ENCODE data around the gene TP53I11. TPM values are rescaled to one million over a fixed set of nuclear protein-coding genes. Genes with fewer than 3 reads are reported as not detected.

Gene TP53I11
- total RNA-seq, 1 donor from 2014 or later, result 149 TPM

GRCh38 chr11:44989831-44990566, 39.3 kb upstream of the TP53I11 start:
- no peak for DNase-seq (ENCODE audit: low spot score)
- Mint-ChIP-seq H3K27ac (ENCODE audit: unreplicated experiment) (no peak overlapping the region), H3K4me1 (ENCODE audit: unreplicated experiment) (peaks cover 43% of the 10 kb centered on the region), H3K9me3 (ENCODE audit: unreplicated experiment) (no peaks in the 10 kb centered on the region), H3K27me3 (ENCODE audit: unreplicated experiment) (peaks cover 8% of the 10 kb centered on the region), H3K36me3 (ENCODE audit: low read depth, unreplicated experiment) (no peaks in the 10 kb centered on the region), H3K4me3 (ENCODE audit: unreplicated experiment) (no peak overlapping the region)
- no peak for TF ChIP-seq CTCF (IDR thresholded peaks at IDR 0.05; ENCODE audit: unreplicated experiment)

- H3K9me3 Mint-ChIP-seq (ENCODE audit: unreplicated experiment), result no peaks in the 10 kb centered on the region
- H3K4me3 Mint-ChIP-seq (ENCODE audit: unreplicated experiment), result no peak overlapping the region
- H3K27me3 Mint-ChIP-seq (ENCODE audit: unreplicated experiment), result peaks cover 5% of the 10 kb centered on the region
- H3K4me1 Mint-ChIP-seq (ENCODE audit: unreplicated experiment), result peaks cover 37% of the 10 kb centered on the region
- no peak overlapping the region for H3K27ac Mint-ChIP-seq (ENCODE audit: unreplicated experiment)
- no peak for DNase-seq (ENCODE audit: low spot score)
- H3K36me3 Mint-ChIP-seq (ENCODE audit: low read depth, unreplicated experiment), result no peaks in the 10 kb centered on the region
- TF ChIP-seq CTCF (IDR thresholded peaks at IDR 0.05; ENCODE audit: unreplicated experiment), result no peak
Measured at GRCh38 chr11:44988981-44989635, 38.4 kb upstream of the TP53I11 start.

- H3K27me3 Mint-ChIP-seq (ENCODE audit: unreplicated experiment), result peaks cover 2% of the 10 kb centered on the region
- no peak overlapping the region for H3K27ac Mint-ChIP-seq (ENCODE audit: unreplicated experiment)
Measured at GRCh38 chr11:44988111-44988510, 37.4 kb upstream of the TP53I11 start.

GRCh38 chr11:44987506-44987905, 36.8 kb upstream of the TP53I11 start:
- Mint-ChIP-seq H3K4me3 (ENCODE audit: unreplicated experiment) (no peak overlapping the region), H3K4me1 (ENCODE audit: unreplicated experiment) (peaks cover 38% of the 10 kb centered on the region), H3K27ac (ENCODE audit: unreplicated experiment) (no peak overlapping the region), H3K27me3 (ENCODE audit: unreplicated experiment) (peaks cover 2% of the 10 kb centered on the region), H3K9me3 (ENCODE audit: unreplicated experiment) (no peaks in the 10 kb centered on the region), H3K36me3 (ENCODE audit: low read depth, unreplicated experiment) (no peaks in the 10 kb centered on the region)
- DNase-seq (ENCODE audit: low spot score), result no peak
- no peak for TF ChIP-seq CTCF (IDR thresholded peaks at IDR 0.05; ENCODE audit: unreplicated experiment)

More at GRCh38 chr11:44988111-44988510, 37.4 kb upstream of the TP53I11 start:
- no peaks in the 10 kb centered on the region for H3K36me3 Mint-ChIP-seq (ENCODE audit: low read depth, unreplicated experiment)
- DNase-seq (ENCODE audit: low spot score), result no peak
- H3K9me3 Mint-ChIP-seq (ENCODE audit: unreplicated experiment), result no peaks in the 10 kb centered on the region
- TF ChIP-seq CTCF (IDR thresholded peaks at IDR 0.05; ENCODE audit: unreplicated experiment), result no peak
- peaks cover 35% of the 10 kb centered on the region for H3K4me1 Mint-ChIP-seq (ENCODE audit: unreplicated experiment)
- no peak overlapping the region for H3K4me3 Mint-ChIP-seq (ENCODE audit: unreplicated experiment)

GRCh38 chr11:44986315-44986714, 35.6 kb upstream of the TP53I11 start:
- TF ChIP-seq CTCF (IDR thresholded peaks at IDR 0.05; ENCODE audit: unreplicated experiment), result no peak

More at GRCh38 chr11:44986315-44986714, 35.6 kb upstream of the TP53I11 start:
- Mint-ChIP-seq H3K36me3 (ENCODE audit: low read depth, unreplicated experiment) (peaks cover 4% of the 10 kb centered on the region), H3K4me1 (ENCODE audit: unreplicated experiment) (peaks cover 47% of the 10 kb centered on the region), H3K27me3 (ENCODE audit: unreplicated experiment) (peaks cover 2% of the 10 kb centered on the region), H3K4me3 (ENCODE audit: unreplicated experiment) (no peak overlapping the region), H3K27ac (ENCODE audit: unreplicated experiment) (no peak overlapping the region), H3K9me3 (ENCODE audit: unreplicated experiment) (no peaks in the 10 kb centered on the region)
- DNase-seq (ENCODE audit: low spot score), result no peak
